NCI-H2196 (cell line): ENCODE measurements around the gene RC3H2.
"Not testable (repeated sequence)": the region's sequence is repeated elsewhere in the genome, so short reads cannot be mapped to it uniquely, and the experiment has no call there.

Experiments
- DNase-seq: peaks from one replicate; lab custom pipeline; 2025; ENCODE audit not compliant: unreplicated experiment; lab: John Stamatoyannopoulos, UW

The RC3H2 gene

GRCh38 chr9:122922713-122923112, 17.6 kb upstream of the RC3H2 start:
- no peak for DNase-seq

GRCh38 chr9:122918310-122918709, 13.2 kb upstream of the RC3H2 start:
- no peak for DNase-seq

DNA sequence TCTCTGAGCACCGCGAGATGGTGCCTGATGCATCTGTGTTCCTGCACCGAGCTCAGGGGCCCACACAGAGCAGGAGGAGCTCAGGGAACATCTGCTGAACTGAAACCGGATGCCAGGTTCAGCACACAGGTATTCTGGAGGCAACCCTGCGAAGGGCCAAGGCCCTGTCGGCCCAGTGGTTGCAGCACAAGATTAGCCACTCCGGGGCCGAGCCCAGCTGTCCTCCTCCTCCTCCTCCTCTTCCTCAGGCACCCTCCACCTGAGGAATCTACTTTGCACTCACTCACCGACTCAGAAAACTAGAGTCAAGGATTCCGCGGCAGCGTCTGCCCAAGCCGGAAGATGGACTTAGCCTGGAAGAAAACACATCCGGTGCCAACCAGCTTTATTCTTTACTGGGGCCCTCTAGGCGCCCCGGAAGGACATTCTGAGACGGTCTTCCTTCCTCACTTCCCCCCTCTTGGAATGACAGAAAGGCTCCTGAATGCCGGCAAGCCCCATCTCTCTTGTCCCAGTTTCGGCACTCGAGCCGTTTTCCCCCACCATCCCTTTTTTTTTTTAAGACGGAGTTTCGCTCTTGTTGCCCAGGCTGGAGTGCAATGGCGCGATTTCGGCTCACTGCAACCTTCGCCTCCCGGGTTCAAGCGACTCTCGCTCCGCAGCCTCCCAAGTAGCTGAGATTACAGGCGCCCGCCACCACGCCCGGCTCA, 8.0 kb upstream of the RC3H2 start, which contains the start of gene ZBTB6:
TSS of gene ZBTB6 (minus strand) at position 360 of the 710 bp plus-strand sequence. CDS start 1,251 bp downstream, outside the sequence.
- DNase-seq, result peak; percentile 73

- no peak for DNase-seq
Observed at GRCh38 chr9:122912671-122912963, 7.5 kb upstream of the RC3H2 start.

- DNase-seq, result not testable (repeated sequence)
Observed at GRCh38 chr9:122906122-122906521, 963 bp upstream of the RC3H2 start.

- no peak for DNase-seq
Observed at GRCh38 chr9:122904466-122904822, 715 bp downstream of the RC3H2 start.

DNA sequence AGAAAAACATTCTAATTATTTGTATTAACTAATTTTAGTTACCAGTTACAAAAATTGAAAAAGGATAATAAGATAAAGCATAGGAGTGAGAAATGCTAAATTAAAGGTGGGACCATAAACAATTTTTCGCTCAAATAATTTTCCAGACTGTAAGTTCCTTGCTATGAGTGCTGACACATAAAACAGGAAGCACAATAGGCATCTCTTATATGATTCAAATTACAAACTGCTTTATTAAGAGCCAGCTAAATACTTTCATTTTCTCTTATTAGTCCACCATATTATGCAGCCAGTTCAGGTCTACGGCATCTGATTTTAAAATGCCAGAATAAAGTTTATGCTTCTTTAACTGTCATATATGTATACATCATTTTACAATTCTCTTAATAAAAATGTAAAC, 4.4 kb downstream of the RC3H2 start:
- DNase-seq, result no peak

DNA sequence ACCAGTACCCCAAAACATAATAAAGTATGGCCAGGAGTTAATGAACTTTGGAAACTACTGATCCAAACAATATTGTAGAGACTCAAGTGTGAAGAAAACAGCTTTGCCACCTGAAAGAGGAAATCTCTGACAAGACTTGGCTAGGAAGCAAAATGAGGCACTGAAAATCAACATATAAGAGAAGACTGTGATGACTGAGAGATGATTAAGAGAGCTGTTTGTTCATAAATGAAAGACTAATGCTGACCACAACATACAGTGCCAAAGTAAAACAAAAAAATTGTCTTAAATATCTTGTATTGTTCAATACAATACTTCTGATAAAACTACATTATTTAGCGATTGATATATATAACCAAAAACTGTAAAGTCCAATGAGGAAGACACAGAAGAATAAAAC, 7.2 kb downstream of the RC3H2 start:
- DNase-seq, result no peak

GRCh38 chr9:122888480-122888879, 16.7 kb downstream of the RC3H2 start:
- DNase-seq, result no peak

DNA sequence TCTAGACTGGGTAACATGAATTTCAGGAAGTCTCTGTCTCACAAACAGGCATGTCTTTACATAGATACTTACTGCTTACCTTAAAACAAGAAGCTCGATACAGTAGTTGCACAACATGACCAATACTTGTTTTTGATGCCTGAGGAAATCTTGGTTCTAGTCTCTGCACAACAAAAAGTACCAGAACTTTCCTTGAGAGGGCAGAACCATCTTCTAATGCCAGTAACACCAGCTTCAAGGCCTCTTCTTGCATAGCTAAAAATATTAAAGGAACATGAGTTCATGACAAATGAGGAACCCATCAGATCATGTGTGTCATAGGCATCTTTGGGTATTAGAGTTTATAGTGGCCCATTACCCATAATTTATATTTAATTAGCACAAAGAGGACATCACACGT, 22.0 kb downstream of the RC3H2 start:
- no peak for DNase-seq

GRCh38 chr9:122879443-122879842, 25.7 kb downstream of the RC3H2 start:
- DNase-seq, result no peak

GRCh38 chr9:122875523-122875922, 29.6 kb downstream of the RC3H2 start:
- DNase-seq, result no peak

GRCh38 chr9:122867276-122867675, 37.9 kb downstream of the RC3H2 start:
- not testable (repeated sequence) for DNase-seq

DNA sequence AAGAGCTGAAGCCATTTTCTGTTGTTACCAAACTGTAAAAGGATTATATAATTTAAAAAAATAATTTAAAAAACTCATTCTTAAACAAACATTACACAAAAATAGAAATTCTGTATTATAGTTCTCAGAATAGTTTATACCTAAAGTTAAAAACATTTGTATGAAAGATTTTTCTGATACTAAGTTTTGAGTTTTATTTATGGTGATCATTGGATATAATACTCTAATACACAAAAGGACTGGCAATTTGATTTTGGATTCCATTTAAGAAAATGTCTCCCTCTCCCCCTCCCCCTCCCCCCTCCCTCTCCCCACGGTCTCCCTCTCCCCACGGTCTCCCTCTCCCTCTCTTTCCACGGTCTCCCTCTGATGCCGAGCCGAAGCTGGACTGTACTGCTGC, 39.1 kb downstream of the RC3H2 start:
- no peak for DNase-seq

- no peak for DNase-seq
Observed at GRCh38 chr9:122865300-122865699, 39.9 kb downstream of the RC3H2 start.

DNA sequence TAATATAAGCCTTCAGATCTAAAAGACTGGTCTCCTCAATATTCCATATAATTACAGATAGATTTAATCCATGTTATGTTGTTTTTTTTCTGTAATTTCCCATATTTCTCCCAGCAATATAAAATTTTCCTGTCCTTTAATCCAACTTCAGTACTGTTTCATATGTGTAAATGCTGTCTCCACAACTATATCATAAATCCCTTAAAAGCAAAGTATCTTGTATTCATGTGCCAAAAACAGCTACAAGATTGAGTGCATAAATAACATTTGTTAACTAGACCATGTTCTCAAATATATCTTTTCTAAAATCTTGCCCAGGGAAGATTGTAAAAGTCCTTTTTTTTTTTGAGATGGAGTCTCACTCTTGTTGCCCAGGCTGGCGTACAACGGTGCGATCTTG, 41.8 kb downstream of the RC3H2 start:
- no peak for DNase-seq

DNA sequence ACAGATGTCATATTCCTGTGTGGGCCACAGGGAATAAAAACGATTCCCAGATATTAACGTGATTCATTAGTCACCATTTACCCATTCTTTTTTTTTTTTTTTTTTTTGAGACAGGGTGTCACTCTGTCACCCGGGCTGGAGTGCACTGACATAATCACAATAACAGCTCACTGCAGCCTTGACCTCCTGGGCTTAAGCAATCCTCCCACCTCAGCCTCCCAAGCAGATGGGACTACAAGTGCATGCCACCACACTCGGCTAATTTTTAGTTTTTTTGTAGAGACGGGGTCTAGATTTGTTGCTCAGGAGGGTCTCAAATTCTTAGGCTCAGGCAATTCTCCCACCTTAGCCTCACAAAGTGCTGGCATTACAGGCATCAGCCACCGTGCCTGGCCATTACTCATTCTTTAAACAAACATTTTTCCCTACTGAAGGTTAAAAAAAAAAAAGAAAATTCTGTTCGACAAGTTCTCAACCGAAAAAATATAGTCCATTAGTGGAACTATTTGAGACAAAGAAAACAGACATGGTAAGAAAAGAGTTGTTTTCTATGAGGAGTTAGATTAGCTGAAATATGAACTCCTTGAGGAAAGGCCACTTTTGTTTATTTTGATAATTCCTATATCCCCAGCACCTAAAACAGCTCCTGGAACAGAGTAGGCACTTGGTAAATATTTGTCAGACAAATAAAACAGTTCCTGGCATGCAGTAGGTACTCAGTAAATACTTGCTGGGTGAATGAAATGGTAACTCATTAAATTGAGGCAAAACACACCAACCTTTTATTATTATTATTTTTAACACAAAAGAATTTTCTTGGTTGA, 44.6 kb downstream of the RC3H2 start:
- DNase-seq, result no peak

- no peak for DNase-seq
Observed at GRCh38 chr9:122857815-122858214, 47.3 kb downstream of the RC3H2 start.

DNA sequence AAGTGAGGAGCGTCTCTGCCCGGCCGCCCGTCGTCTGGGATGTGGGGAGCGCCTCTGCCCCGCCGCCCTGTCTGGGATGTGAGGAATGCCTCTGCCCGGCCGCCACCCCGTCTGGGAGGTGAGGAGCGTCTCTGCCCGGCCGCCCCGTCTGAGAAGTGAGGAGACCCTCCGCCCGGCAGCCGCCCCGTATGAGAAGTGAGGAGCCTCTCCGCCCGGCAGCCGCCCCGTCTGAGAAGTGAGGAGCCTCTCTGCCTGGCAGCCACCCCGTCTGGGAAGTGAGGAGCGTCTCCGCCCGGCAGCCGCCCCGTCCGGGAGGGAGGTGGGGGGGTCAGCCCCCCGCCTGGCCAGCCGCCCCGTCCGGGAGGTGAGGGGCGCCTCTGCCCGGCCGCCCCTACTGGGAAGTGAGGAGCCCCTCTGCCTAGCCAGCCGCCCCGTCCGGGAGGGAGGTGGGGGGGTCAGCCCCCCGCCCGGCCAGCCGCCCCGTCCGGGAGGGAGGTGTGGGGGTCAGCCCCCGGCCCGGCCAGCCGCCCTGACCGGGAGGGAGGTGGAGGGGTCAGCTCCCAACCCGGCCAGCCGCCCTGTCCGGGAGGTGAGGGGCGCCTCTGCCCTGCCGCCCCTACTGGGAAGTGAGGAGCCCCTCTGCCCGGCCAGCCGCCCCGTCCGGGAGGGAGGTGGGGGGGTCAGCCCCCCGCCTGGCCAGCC, 52.9 kb downstream of the RC3H2 start:
- not testable (repeated sequence) for DNase-seq

- DNase-seq, result no peak
Observed at GRCh38 chr9:122848256-122848943, 56.8 kb downstream of the RC3H2 start.

DNA sequence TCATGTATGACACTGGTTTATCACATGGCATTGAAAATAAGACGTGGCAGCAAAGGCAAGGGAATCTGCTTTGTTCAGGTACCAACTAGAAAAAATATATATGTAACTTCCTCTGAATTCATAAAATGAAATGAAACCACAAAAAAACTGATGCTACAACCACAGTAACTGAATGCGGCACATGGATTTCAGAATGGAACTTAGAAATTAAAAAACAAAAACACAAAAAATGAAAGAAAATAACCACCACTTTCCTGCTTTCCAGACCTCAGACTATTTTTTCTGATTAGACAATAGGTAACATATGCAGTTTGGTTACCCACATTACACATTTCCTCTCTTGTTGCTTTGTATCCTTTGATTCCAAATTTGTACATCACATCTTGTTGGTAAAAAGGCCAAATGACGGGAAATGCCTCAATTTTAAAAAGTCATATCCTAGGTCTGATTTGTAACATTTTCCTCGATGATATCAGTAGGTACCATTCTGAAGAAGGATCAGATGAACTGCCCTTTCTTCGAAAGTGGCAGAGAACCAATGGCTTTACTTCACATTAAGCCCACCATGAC, 58.7 kb downstream of the RC3H2 start:
- DNase-seq, result no peak
